HepG2 (cell line): ENCODE results near the gene RALB. TPM values are rescaled to one million over a fixed set of nuclear protein-coding genes. Genes with fewer than 3 reads are reported as not detected.

Experiments used
- ATAC-seq: fragments of 200-7000 bp; cut with Tn5 transposase; 3 replicates; pipeline ENCODE4 v1.9.1; 2020; ENCODE audit warnings: mild to moderate bottlenecking, moderate library complexity
- BruUV-seq: library from RNA; stranded (reverse); fragments of 400-500 nt; replicated peaks from 2 replicates; lab custom pipeline; 2021; lab: Mats Ljungman, UMichigan
- CTCF ChIA-PET: fragments of 300-600 bp; formaldehyde crosslinking; extraction: SDS; loops from one replicate; lab custom pipeline; 2021; ENCODE audit warnings: low total read pairs, inconsistent platforms, low intra/inter-chr PET ratio; lab: Yijun Ruan, JAX
- POLR2A ChIA-PET: fragments of 350-600 bp; sonication (Branson Sonifier 250); formaldehyde crosslinking; loops from one replicate; lab custom pipeline; 2020; ENCODE audit warnings: antibody characterized with exemption, inconsistent platforms; lab: Yijun Ruan, JAX
- DNase-seq: peaks from one replicate; pipeline ENCODE4 v3.0.0-alpha.2; 2015; ENCODE audit warnings: low spot score
- FAIRE-seq: peaks from 3 replicates; lab custom pipeline; 2011; peaks lifted over from hg19 to GRCh38; lab: Jason Lieb, UNC
- H2AFZ ChIP-seq: one replicate; pipeline ENCODE4 v1.6.1; 2011; ENCODE audit warnings: low read length, inconsistent platforms
- H3K27ac ChIP-seq: fragments of 300-600 bp; 3 replicates; pipeline ENCODE4 v1.8.0; 2011; ENCODE audit warnings: mixed run types, mild to moderate bottlenecking, mixed read lengths, low read length, inconsistent platforms; ENCODE audit not compliant: insufficient read depth; ENCODE audit errors: extremely low read length
- H3K27me3 ChIP-seq, 2 experiments: fragments of 200-600 bp in 1 of 2; 2 replicates in 1 of 2; 3 replicates in 1 of 2; pipeline versions ENCODE4 v1.6.0 to v1.8.0; 2011; ENCODE audit warnings: low read length in 2 of 2, mild to moderate bottlenecking in 2 of 2, moderate library complexity in 2 of 2, inconsistent platforms in 1 of 2; ENCODE audit not compliant: insufficient read depth in 2 of 2, control insufficient read depth in 1 of 2
- H3K36me3 ChIP-seq, 2 experiments: fragments of 200-600 bp in 1 of 2; replicated peaks in 1 of 2; 2 replicates in 1 of 2; 3 replicates in 1 of 2; pipeline versions ENCODE4 v1.5.1 to v1.8.0; 2011; ENCODE audit warnings: low read length in 2 of 2, inconsistent platforms in 1 of 2; ENCODE audit not compliant: insufficient read depth in 2 of 2, control insufficient read depth in 1 of 2
- H3K4me1 ChIP-seq: 2 replicates; pipeline ENCODE4 v1.5.1; 2012; ENCODE audit warnings: low read length, inconsistent platforms; ENCODE audit not compliant: insufficient read depth
- H3K4me2 ChIP-seq: 2 replicates; pipeline ENCODE4 v1.6.0; 2011; ENCODE audit warnings: low read depth, low read length, inconsistent platforms
- H3K4me3 ChIP-seq, 3 experiments: fragments of 200-600 bp in 1 of 3; sonication (generic), shearing (Covaris generic) in 1 of 3; replicated peaks in 1 of 3; 2 replicates each; pipeline ENCODE4 v1.5.1; 2011 to 2016; ENCODE audit warnings: low read length in 3 of 3, inconsistent platforms in 2 of 3, low read depth in 2 of 3, mild to moderate bottlenecking in 2 of 3, control low read depth in 1 of 3, mixed read lengths in 1 of 3; ENCODE audit not compliant: insufficient read depth in 1 of 3
- H3K79me2 ChIP-seq: one replicate; pipeline ENCODE4 v1.6.1; 2011; ENCODE audit warnings: low read length, inconsistent platforms; ENCODE audit not compliant: insufficient read depth
- H3K9ac ChIP-seq: 2 replicates; pipeline ENCODE4 v1.6.0; 2011; ENCODE audit warnings: mild to moderate bottlenecking, low read depth, low read length, inconsistent platforms; ENCODE audit not compliant: insufficient read depth
- H3K9me3 ChIP-seq: 2 replicates; pipeline ENCODE4 v1.5.1; 2012; ENCODE audit warnings: mild to moderate bottlenecking, low read length
- H4K20me1 ChIP-seq: 2 replicates; pipeline ENCODE4 v1.6.0; 2011; ENCODE audit warnings: inconsistent platforms, mild to moderate bottlenecking, low read length, moderate library complexity; ENCODE audit not compliant: insufficient read depth
- BORCS8-MEF2B ChIP-seq: sonication (generic); formaldehyde crosslinking; IDR thresholded peaks from 2 replicates; pipeline ENCODE4 v1.8.0; 2022; ENCODE audit warnings: mild to moderate bottlenecking, missing genetic modification reagents
- GATAD1 ChIP-seq: IDR thresholded peaks from 2 replicates; pipeline ENCODE4 v1.6.1; 2016; ENCODE audit warnings: missing genetic modification reagents, missing compliant biosample characterization
- GTF3A ChIP-seq: sonication (generic); formaldehyde crosslinking; conservative IDR thresholded peaks from 2 replicates; pipeline ENCODE4 v1.4.0; 2020; ENCODE audit warnings: mild to moderate bottlenecking, missing genetic modification reagents
- NAIF1 ChIP-seq: sonication (generic); formaldehyde crosslinking; IDR thresholded peaks from 2 replicates; pipeline ENCODE4 v1.5.0; 2020; ENCODE audit warnings: mild to moderate bottlenecking, missing genetic modification reagents, borderline replicate concordance
- NFYB ChIP-seq: sonication (generic); formaldehyde crosslinking; IDR thresholded peaks from 2 replicates; pipeline ENCODE4 v1.4.0; 2020; ENCODE audit warnings: missing genetic modification reagents
- NR2F6 ChIP-seq, 2 experiments: IDR thresholded peaks; 2 replicates each; pipeline ENCODE4 v1.6.1; 2016; ENCODE audit warnings: antibody characterized with exemption in 1 of 2, mild to moderate bottlenecking in 1 of 2
- TAF15 ChIP-seq: fragments of 200-400 bp; formaldehyde crosslinking; IDR thresholded peaks from one replicate; pipeline ENCODE4 v1.6.1; 2018; ENCODE audit warnings: mild to moderate bottlenecking, low read depth, low read length; ENCODE audit not compliant: poor library complexity, severe bottlenecking
- TBL1XR1 ChIP-seq: fragments of 150-350 bp; IDR thresholded peaks from 2 replicates; pipeline ENCODE4 v1.6.1; 2014; ENCODE audit warnings: borderline replicate concordance, low read length; ENCODE audit not compliant: partially characterized antibody
- TCF7L2 ChIP-seq: IDR thresholded peaks from 2 replicates; pipeline ENCODE4 v1.6.1; 2011; ENCODE audit warnings: mild to moderate bottlenecking, low read depth, low read length, moderate library complexity
- ZMYM3 ChIP-seq: sonication (generic); formaldehyde crosslinking; IDR thresholded peaks from 2 replicates; pipeline ENCODE4 v1.5.1; 2020; ENCODE audit warnings: mild to moderate bottlenecking, missing genetic modification reagents
- ZNF121 ChIP-seq: sonication (generic); formaldehyde crosslinking; IDR thresholded peaks from 2 replicates; pipeline ENCODE4 v1.5.0; 2020; ENCODE audit warnings: mild to moderate bottlenecking, missing genetic modification reagents
- ZNF20 ChIP-seq: sonication (generic); formaldehyde crosslinking; IDR thresholded peaks from 2 replicates; pipeline ENCODE4 v1.4.0; 2020; ENCODE audit warnings: mild to moderate bottlenecking, moderate library complexity, missing genetic modification reagents
- ZNF333 ChIP-seq: sonication (generic); formaldehyde crosslinking; IDR thresholded peaks from 2 replicates; pipeline ENCODE4 v1.4.0; 2020; ENCODE audit warnings: mild to moderate bottlenecking, missing genetic modification reagents, borderline replicate concordance
- ZNF337 ChIP-seq: sonication (generic); formaldehyde crosslinking; IDR thresholded peaks from 2 replicates; pipeline ENCODE4 v1.5.1; 2020; ENCODE audit warnings: missing genetic modification reagents, low read depth, mild to moderate bottlenecking, borderline replicate concordance
- ZNF678 ChIP-seq: sonication (generic); formaldehyde crosslinking; IDR thresholded peaks from 2 replicates; pipeline ENCODE4 v1.4.0; 2020; ENCODE audit warnings: mild to moderate bottlenecking, missing genetic modification reagents
- WGBS: methylation state at CpG from one replicate; pipeline ENCODE4 v1.1.6; 2017; ENCODE audit warnings: low lambda C conversion rate; 5-methylcytosine and 5-hydroxymethylcytosine counted together
- in situ Hi-C: cut with HindIII; loops from 2 replicates; pipeline ENCODE4 v1.10.0; 2017; ENCODE audit warnings: low pct_unique_long_range_greater_than_20kb; ENCODE audit not compliant: extremely low pct_ligation_motif_present
- intact Hi-C: fragments of 100-400 bp; cut with micrococcal nuclease; formaldehyde crosslinking; loops from one replicate; pipeline ENCODE4 v1.10.0; 2022; ENCODE audit not compliant: unreplicated experiment
- polyA plus RNA-seq, 8 experiments: library from polyadenylated mRNA; depleted of rRNA in 3 of 8; stranded (reverse) in 7 of 8; unstranded in 1 of 8; fragments of >200 nt; fragmentation: Illumina TruSeq in 4 of 8; extraction: Trizol in 4 of 8; gene quantifications; 2 replicates each; pipeline versions ENCODE4 v1.2.1 to v1.2.3, GENCODE V29; 2011 to 2016; ENCODE audit warnings: low read depth in 4 of 8, missing spikeins in 1 of 8, mixed read lengths in 1 of 8; ENCODE audit not compliant: insufficient read depth in 1 of 8
- total RNA-seq, 5 experiments: library from RNA; depleted of rRNA; stranded (reverse); fragments of >200 nt; fragmentation: Illumina TruSeq; extraction: Trizol; gene quantifications; 2 replicates each; pipeline ENCODE4 v1.2.3, GENCODE V29; 2016; ENCODE audit warnings: low read depth in 1 of 5
- TF ChIP-seq, protein P1 (sequence below): sonication (generic); formaldehyde crosslinking; IDR thresholded peaks from 2 replicates; pipeline ENCODE4 v1.4.0; 2020; ENCODE audit warnings: mild to moderate bottlenecking, missing genetic modification reagents

RALB gene
- total and polyA plus RNA-seq, 2 of the 13 experiments (the other 11 are each of a cell fraction or from before 2014, with no cell fraction given): 37.8 to 43.2 TPM

DNA sequence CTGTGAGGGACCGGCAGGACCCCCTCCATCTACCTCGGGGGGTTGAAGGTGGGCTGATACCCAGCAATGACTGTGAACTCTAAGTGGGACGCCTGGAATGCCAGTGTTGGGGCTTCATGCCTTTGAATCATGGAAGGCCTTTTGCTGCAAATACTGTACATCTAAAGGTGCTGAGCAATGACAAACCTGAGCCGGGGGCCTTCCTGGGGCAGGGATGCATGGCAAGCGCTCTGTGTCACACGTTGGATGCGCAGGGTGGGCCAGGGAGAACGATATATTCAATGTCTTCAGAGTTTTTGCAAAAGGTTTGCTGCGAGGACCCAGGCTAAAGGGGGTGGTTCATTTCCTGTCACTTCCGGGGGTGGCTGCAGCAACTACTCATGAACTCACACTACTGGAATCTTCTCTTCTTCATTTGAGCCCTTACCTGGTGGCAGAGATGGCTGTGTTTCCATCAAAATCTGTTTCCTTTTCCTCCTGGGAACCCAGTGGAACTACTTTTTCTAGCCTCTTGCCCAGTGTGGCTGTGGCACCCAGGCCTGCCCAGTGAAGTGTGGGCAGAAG is 69.2 kb downstream of the RALB start:
- no peak overlapping the region for H3K4me3 ChIP-seq
- no peaks in the 10 kb centered on the region for H3K79me2 ChIP-seq
- H3K27ac ChIP-seq: no peak overlapping the region
- H2AFZ ChIP-seq: no peak overlapping the region
- POLR2A ChIA-PET: no interaction called here
- in situ Hi-C loops (no loop called here), intact Hi-C loops (no loop called here)
- ATAC-seq (no peak), DNase-seq (no peak), FAIRE-seq (no peak)
- BruUV-seq: no TSS peak
- H3K36me3 ChIP-seq: no peaks in the 10 kb centered on the region
- H3K4me2 ChIP-seq: no peak overlapping the region
- H3K9ac ChIP-seq: no peak overlapping the region
- peaks cover 12% of the 10 kb centered on the region; the same call in 1 of the 2 replicates for H3K4me1 ChIP-seq
- CTCF ChIA-PET: no interaction called here
- no peaks in the 10 kb centered on the region for H3K9me3 ChIP-seq
- no peaks in the 10 kb centered on the region for H4K20me1 ChIP-seq
- peaks cover 26 to 87% of the 10 kb centered on the region in 2 experiments for H3K27me3 ChIP-seq
- no peak for TF ChIP-seq ZNF20 (CRISPR knock-in tag)
- TF ChIP-seq TBL1XR1: no peak
- no peak for TF ChIP-seq ZNF337
- no peak for TF ChIP-seq NFYB (CRISPR knock-in tag)
- TF ChIP-seq BORCS8-MEF2B (CRISPR knock-in tag): no peak
- TF ChIP-seq TCF7L2: no peak
- no peak for TF ChIP-seq ZNF333
- TF ChIP-seq ZMYM3 (CRISPR knock-in tag): no peak
- TF ChIP-seq NR2F6 (IDR thresholded peaks at IDR 0.05): no peak
- TF ChIP-seq NR2F6 (CRISPR knock-in tag; IDR thresholded peaks at IDR 0.05): no peak
- no peak for TF ChIP-seq ZNF678 (CRISPR knock-in tag)
- TF ChIP-seq GTF3A (CRISPR knock-in tag): no peak
- no peak for TF ChIP-seq GATAD1 (CRISPR knock-in tag)
- TF ChIP-seq, protein P1, sequence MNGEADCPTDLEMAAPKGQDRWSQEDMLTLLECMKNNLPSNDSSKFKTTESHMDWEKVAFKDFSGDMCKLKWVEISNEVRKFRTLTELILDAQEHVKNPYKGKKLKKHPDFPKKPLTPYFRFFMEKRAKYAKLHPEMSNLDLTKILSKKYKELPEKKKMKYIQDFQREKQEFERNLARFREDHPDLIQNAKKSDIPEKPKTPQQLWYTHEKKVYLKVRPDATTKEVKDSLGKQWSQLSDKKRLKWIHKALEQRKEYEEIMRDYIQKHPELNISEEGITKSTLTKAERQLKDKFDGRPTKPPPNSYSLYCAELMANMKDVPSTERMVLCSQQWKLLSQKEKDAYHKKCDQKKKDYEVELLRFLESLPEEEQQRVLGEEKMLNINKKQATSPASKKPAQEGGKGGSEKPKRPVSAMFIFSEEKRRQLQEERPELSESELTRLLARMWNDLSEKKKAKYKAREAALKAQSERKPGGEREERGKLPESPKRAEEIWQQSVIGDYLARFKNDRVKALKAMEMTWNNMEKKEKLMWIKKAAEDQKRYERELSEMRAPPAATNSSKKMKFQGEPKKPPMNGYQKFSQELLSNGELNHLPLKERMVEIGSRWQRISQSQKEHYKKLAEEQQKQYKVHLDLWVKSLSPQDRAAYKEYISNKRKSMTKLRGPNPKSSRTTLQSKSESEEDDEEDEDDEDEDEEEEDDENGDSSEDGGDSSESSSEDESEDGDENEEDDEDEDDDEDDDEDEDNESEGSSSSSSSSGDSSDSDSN (CRISPR knock-in tag): no peak
- TF ChIP-seq TAF15: no peak
- TF ChIP-seq ZNF121 (CRISPR knock-in tag): no peak
- no peak for TF ChIP-seq NAIF1 (CRISPR knock-in tag)
- TF ChIP-seq, all 625 proteins: peak for 0
- WGBS: 55% methylated on average over 10 of the region's 10 CpGs
